SIG-M5 treated with dmso at 0.1 percent for 504 hours (cell line): ENCODE results near the gene H6PD.

Experiments used
- DNase-seq: peaks from one replicate; lab custom pipeline; 2025; ENCODE audit not compliant: unreplicated experiment; lab: John Stamatoyannopoulos, UW

H6PD gene, protein sequence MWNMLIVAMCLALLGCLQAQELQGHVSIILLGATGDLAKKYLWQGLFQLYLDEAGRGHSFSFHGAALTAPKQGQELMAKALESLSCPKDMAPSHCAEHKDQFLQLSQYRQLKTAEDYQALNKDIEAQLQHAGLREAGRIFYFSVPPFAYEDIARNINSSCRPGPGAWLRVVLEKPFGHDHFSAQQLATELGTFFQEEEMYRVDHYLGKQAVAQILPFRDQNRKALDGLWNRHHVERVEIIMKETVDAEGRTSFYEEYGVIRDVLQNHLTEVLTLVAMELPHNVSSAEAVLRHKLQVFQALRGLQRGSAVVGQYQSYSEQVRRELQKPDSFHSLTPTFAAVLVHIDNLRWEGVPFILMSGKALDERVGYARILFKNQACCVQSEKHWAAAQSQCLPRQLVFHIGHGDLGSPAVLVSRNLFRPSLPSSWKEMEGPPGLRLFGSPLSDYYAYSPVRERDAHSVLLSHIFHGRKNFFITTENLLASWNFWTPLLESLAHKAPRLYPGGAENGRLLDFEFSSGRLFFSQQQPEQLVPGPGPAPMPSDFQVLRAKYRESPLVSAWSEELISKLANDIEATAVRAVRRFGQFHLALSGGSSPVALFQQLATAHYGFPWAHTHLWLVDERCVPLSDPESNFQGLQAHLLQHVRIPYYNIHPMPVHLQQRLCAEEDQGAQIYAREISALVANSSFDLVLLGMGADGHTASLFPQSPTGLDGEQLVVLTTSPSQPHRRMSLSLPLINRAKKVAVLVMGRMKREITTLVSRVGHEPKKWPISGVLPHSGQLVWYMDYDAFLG

GRCh38 chr1:9234223-9235095 is at the start of gene H6PD:
TSS of gene H6PD (plus strand) at chr1:9234774. CDS start at chr1:9244935, 10,161 bp downstream.
- DNase-seq, result peak; percentile 67

- DNase-seq, result no peak
These were observed 48.3 kb upstream of the H6PD start for GRCh38 chr1:9186082-9186859.

DNA sequence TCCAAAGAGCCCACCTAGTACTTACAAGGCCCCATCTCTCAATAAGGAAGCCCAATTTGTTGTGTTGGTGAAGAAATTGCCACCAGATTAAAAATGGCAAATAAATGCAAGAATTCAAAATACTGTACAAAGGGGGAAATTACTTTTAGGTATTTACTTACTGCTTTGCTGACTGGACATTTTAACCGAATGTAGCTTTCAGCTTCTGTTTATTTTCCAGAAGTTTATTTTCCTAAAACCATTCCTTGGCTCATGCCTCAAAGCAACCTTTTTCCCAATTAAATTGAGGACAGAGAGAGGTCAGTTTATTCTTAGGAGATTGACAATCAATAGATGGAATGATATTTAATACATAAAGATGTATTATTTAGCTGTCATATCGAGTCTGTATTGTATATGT is 47.6 kb upstream of the H6PD start:
- no peak for DNase-seq

DNA sequence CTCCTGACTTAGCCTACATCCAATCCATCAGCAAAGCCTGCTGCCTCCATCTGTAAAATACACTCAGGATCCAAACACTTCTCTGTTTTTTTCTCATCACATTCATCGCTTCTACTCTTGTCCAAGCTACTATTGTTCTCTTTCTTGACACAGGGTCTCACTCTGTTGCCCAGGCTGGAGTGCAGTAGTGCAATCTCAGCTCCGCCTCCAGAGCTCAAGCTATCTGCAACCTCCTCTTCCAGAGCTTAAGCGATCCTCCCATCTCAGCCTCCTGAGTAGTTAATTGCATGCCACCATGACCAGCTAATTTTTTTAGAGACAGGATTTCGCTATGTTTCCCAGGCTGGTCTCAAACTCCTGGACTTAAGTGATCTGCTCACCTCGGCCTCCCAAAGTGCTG is 44.3 kb upstream of the H6PD start:
- no peak for DNase-seq

DNA sequence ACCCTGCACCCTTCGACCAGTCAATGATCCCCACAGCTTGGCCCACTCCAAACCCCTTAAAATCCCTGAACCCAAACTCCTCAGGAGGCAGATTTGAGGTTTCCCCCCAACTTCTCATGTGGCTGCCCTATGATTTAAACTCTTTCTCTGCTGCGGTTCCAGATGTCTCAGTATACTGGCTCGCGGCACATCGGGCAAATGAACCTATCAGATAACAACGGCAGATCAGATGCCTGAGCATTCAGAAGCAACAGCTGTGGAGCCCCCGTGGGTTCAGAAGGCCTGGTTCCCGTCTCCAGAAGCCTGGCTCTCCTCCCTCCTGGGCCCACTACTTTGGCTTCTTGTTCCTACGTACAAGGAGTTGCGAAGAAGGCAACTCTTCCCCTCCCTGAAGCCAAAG is 43.3 kb upstream of the H6PD start:
- no peak for DNase-seq

GRCh38 chr1:9192578-9193232 is 41.9 kb upstream of the H6PD start:
- no peak for DNase-seq

DNA sequence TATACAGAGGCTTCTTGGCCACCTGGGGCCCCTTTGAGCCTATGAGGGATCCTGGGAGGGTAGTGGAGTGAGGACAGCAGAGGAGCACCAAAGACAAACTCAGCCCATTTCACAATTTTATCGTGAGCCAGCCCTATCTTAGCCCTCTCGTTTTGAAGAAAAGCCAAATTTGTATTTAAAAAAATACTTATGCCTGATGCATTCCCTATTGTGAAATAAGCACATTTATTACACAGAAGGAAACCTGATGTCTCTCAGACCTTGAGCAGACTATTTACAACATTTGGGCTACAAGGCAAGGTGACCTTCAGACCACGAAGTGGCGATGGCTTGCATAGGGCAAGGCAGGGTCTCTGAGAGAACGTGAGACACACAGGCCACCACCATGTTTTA is 41.3 kb upstream of the H6PD start:
- no peak for DNase-seq

- DNase-seq, result no peak
These were observed 40.5 kb upstream of the H6PD start for GRCh38 chr1:9194024-9194423.

- DNase-seq, result no peak
These were observed 38.9 kb upstream of the H6PD start for GRCh38 chr1:9195651-9196050.

DNA sequence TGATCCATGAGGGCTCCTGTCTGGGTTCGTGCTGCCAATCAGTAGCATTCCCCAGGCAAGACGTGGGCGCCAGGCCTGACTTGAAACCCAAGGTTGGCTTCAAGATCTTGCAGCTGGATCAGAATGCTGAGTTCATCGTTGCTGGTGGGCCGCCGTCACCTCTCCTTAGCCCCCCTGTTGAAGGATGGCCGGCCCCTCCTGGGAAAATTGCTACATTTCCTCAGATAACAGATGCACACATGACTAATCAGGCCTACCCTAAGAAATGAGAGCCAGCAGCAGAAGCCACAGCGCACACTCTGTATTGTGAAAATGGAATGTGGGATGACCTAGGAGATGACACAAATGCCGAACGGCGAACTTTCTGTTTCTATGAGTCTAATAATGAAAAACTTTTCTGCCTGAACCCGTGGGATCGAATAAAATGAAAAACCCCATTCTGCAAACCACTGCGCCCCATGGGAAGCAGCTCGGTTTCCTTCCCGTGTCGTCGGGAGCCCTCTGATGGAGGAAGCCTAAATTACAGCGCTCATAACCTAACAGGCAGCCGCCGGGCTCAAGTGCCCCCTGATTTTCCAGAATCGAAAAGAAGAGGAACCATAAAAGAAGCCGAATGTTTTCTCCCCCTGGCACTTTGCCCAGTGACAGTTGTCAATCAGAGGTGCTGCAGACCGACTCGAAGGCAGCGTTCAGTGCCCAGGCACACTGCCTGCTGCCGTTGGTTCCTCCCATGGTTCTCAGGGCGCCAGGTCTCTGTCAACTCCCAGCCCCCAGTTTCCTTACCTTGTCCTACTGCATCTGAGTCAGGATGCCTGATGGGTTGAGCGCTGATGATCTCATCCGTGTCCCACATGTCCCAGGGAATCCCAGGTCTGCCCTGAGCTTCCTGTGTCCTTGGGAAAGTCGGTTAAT is 38.2 kb upstream of the H6PD start:
- DNase-seq, result peak; percentile 86

GRCh38 chr1:9197186-9198099 is 37.1 kb upstream of the H6PD start:
- no peak for DNase-seq

GRCh38 chr1:9198538-9199361 is 35.8 kb upstream of the H6PD start:
- no peak for DNase-seq

DNA sequence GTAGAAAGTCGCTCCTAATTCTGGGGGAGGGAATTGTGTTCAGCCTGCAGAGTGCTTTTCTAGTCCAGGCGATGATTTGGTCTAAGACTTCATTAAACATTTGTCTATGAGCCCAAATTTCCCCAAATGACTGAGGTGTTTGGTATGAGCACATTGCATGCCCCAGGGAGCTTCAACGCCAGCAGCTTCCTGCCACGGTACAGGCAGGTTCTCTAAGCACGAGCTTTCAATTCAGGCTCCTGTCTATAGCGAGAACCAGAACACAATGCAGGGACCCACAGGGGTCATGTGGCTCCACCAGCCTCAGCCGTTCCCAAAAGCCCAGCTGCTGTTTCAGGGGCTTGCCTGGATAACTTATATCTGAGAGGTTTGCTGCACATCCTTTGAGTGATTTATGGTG is 34.1 kb upstream of the H6PD start:
- DNase-seq, result no peak

GRCh38 chr1:9201401-9202239 is 33.0 kb upstream of the H6PD start:
- DNase-seq, result peak; percentile 25

GRCh38 chr1:9202240-9202870 is 32.2 kb upstream of the H6PD start:
- no peak for DNase-seq

DNA sequence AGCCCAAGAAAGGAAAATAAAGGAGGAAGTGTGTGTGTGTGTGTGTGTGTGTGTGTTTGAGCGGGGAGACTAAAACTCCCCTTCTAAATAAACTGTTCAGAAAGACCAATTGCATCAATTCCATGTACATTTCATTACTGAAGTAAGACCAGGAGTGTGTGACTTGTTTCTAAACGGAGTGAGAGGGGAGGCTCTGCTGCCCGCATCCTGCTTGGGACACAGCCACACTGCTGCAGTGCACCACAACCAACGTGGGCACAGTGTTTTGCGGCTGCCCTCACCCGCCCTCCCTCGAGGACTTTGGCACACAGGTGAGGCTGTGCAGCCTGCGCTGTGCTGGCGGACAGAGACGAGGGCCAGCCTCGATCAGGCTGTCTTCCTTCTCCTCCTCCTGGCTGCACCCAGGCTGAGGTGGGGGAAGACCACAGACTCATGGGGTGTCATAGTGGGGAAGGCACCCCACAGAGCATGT is 31.0 kb upstream of the H6PD start:
- no peak for DNase-seq
